ENCODE measurements around the gene LRRK2.
"Not testable (repeated sequence)": the region's sequence is repeated elsewhere in the genome, so short reads cannot be mapped to it uniquely, and the experiment has no call there.

The LRRK2 gene

GRCh38 chr12:40224439-40225291 is at the start of gene LRRK2:
Gene LRRK2, plus strand, starts transcription at chr12:40224997. Its CDS starts 135 bp downstream, at chr12:40225132.
- DNase-seq (ENCODE audit: low read depth): peak; percentile 16

- no peak for DNase-seq (ENCODE audit: low read depth)
Measured at GRCh38 chr12:40175045-40175444, 49.8 kb upstream of the LRRK2 start.

- DNase-seq (ENCODE audit: low read depth): no peak
Measured at GRCh38 chr12:40175489-40175888, 49.3 kb upstream of the LRRK2 start.

- DNase-seq (ENCODE audit: low read depth): no peak
Measured at GRCh38 chr12:40178701-40179100, 46.1 kb upstream of the LRRK2 start.

- DNase-seq (ENCODE audit: low read depth): no peak
Measured at GRCh38 chr12:40181490-40181889, 43.3 kb upstream of the LRRK2 start.

GRCh38 chr12:40183715-40184114 is 41.1 kb upstream of the LRRK2 start:
- DNase-seq (ENCODE audit: low read depth): no peak

GRCh38 chr12:40184493-40185302 is 40.1 kb upstream of the LRRK2 start:
- no peak for DNase-seq (ENCODE audit: low read depth)

- DNase-seq (ENCODE audit: low read depth): no peak
Measured at GRCh38 chr12:40185303-40185693, 39.5 kb upstream of the LRRK2 start.

- no peak for DNase-seq (ENCODE audit: low read depth)
Measured at GRCh38 chr12:40188558-40189320, 36.1 kb upstream of the LRRK2 start.

GRCh38 chr12:40192704-40193255 is 32.0 kb upstream of the LRRK2 start:
- DNase-seq (ENCODE audit: low read depth): no peak

- no peak for DNase-seq (ENCODE audit: low read depth)
Measured at GRCh38 chr12:40194846-40195245, 30.0 kb upstream of the LRRK2 start.

- DNase-seq (ENCODE audit: low read depth): no peak
Measured at GRCh38 chr12:40197590-40197989, 27.2 kb upstream of the LRRK2 start.

- DNase-seq (ENCODE audit: low read depth): no peak
Measured at GRCh38 chr12:40198601-40199000, 26.2 kb upstream of the LRRK2 start.

GRCh38 chr12:40202095-40203059 is 22.4 kb upstream of the LRRK2 start:
- no peak for DNase-seq (ENCODE audit: low read depth)

- DNase-seq (ENCODE audit: low read depth): no peak
Measured at GRCh38 chr12:40203060-40203430, 21.8 kb upstream of the LRRK2 start.

GRCh38 chr12:40204337-40204736 is 20.5 kb upstream of the LRRK2 start:
- no peak for DNase-seq (ENCODE audit: low read depth)

- no peak for DNase-seq (ENCODE audit: low read depth)
Measured at GRCh38 chr12:40207551-40207950, 17.2 kb upstream of the LRRK2 start.

GRCh38 chr12:40208707-40209446 is 15.9 kb upstream of the LRRK2 start:
- no peak for DNase-seq (ENCODE audit: low read depth)

GRCh38 chr12:40209886-40210285 is 14.9 kb upstream of the LRRK2 start:
- no peak for DNase-seq (ENCODE audit: low read depth)

- not testable (repeated sequence) for DNase-seq (ENCODE audit: low read depth)
Measured at GRCh38 chr12:40211186-40211585, 13.6 kb upstream of the LRRK2 start.
